K562 treated with DMSO at 1 percent for 4 hours (cell line): ENCODE results near the gene MACC1. TPM values are rescaled to one million over a fixed set of nuclear protein-coding genes. Genes with fewer than 3 reads are reported as not detected.

Experiments used
- total RNA-seq: library from RNA; unstranded; fragments of 300-600 nt; gene quantifications from 2 replicates; pipeline ENCODE4 v1.2.3, GENCODE V29; 2022; ENCODE audit not compliant: insufficient read depth

The MACC1 gene
- total RNA-seq = 1.1 and 2.4 TPM in 2 replicates

DNA sequence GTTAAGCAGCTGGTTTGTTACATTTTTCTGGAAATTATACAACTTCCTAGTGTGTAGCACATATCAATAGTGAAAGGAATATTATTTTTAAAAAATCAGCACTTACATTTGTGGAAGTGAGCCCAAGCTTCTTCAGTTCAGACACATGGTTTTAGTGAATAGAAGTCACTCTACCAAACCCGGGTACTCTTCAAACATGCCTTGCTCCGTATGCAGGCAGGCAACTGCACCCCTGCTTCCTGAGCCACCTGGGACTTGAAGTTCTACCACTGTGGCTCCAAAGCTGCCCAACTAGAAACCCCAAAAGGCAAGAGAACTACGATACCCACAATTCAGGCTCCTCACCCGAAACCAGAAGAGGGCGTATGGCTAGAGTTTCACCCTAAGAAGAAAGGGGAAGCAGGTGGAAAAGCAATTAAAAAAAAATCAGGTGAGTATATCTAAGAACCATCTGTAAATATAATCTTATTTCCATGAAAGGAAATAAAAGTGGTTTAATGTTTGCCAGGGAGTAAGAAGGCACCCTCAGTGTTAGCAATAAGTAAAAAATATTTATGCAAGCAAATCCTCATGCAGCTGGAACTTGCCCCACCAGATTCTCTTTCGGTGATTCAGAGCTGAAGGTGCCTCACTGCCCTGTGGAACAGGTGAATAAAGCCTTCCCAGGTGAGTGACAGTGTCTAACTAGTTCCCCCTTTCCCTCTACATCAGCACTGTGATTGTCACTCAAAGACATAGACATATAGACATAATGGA, at the start of gene MACC1:
Gene MACC1, minus strand, starts transcription at position 192 of the 756 bp plus-strand sequence. CDS start 55,522 bp downstream, outside the sequence.

Other genes with a start within 250 kb of the MACC1 start
- gene ITGB8, start 113.5 kb upstream of the MACC1 start, total RNA-seq = not detected in 2 replicates